K562 (cell line): Measurements from ENCODE around the gene PSMD13.
"Not testable (repeated sequence)": the region's sequence is repeated elsewhere in the genome, so short reads cannot be mapped to it uniquely, and the experiment has no call there.

Experiments used
- ESRRA ChIP-seq: fragments of 450-650 bp; IDR thresholded peaks from 2 replicates; pipeline ENCODE4 v1.6.1; 2014; ENCODE audit warnings: low read depth, mild to moderate bottlenecking, moderate library complexity, borderline replicate concordance
- HNRNPUL1 ChIP-seq: fragments of 200-400 bp; formaldehyde crosslinking; IDR thresholded peaks from 2 replicates; pipeline ENCODE4 v1.6.1; 2017; ENCODE audit warnings: low read length
- MTA2 ChIP-seq: fragments of 450-650 bp; IDR thresholded peaks from 2 replicates; pipeline ENCODE4 v1.6.1; 2016; ENCODE audit warnings: low read depth
- NFIC ChIP-seq: fragments of 450-650 bp; IDR thresholded peaks from 2 replicates; pipeline ENCODE4 v1.6.1; 2017; ENCODE audit warnings: mild to moderate bottlenecking, inconsistent platforms
- POLR2A ChIP-seq: fragments of 450-650 bp; conservative IDR thresholded peaks from 2 replicates; pipeline ENCODE4 v1.6.1; 2016
- PYGO2 ChIP-seq: fragments of 450-650 bp; IDR thresholded peaks from 2 replicates; pipeline ENCODE4 v1.6.1; 2016; ENCODE audit warnings: mild to moderate bottlenecking, missing genetic modification characterization, moderate library complexity, missing compliant biosample characterization
- RAD21 ChIP-seq, 2 experiments: fragments of 250-450 bp in 1 of 2; fragments of 450-650 bp in 1 of 2; sonication (Bioruptor Pico) in 1 of 2; formaldehyde crosslinking in 1 of 2; IDR thresholded peaks in 1 of 2; conservative IDR thresholded peaks in 1 of 2; 2 replicates each; pipeline versions ENCODE4 v1.4.0 to v1.8.0; 2020 to 2022; ENCODE audit warnings: mild to moderate bottlenecking in 2 of 2, moderate library complexity in 1 of 2
- ZBTB1 ChIP-seq: sonication (generic); formaldehyde crosslinking; IDR thresholded peaks from 2 replicates; pipeline ENCODE4 v1.8.1; 2023; ENCODE audit warnings: missing genetic modification reagents, low read depth, mild to moderate bottlenecking, borderline replicate concordance
- ZNF140 ChIP-seq: fragments of 250-450 bp; sonication (Bioruptor Pico); IDR thresholded peaks from 2 replicates; pipeline ENCODE4 v1.8.0; 2021; ENCODE audit warnings: moderate library complexity, mild to moderate bottlenecking, inconsistent platforms
- ZNF274 ChIP-seq: IDR thresholded peaks from 2 replicates; pipeline ENCODE4 v1.6.1; 2011; ENCODE audit warnings: low read depth, mild to moderate bottlenecking, low read length, moderate library complexity, borderline replicate concordance
- TF ChIP-seq, protein P1 (sequence below): sonication (generic); formaldehyde crosslinking; IDR thresholded peaks from 2 replicates; pipeline ENCODE4 v1.8.0; 2023; ENCODE audit warnings: mild to moderate bottlenecking, missing genetic modification reagents

GRCh38 chr11:238346-238745, 1.6 kb downstream of the PSMD13 start:
- not testable (repeated sequence) for TF ChIP-seq ZNF140 (CRISPR knock-in tag); ZBTB1 (CRISPR knock-in tag); POLR2A; ZNF274; ESRRA; MTA2; HNRNPUL1; RAD21 (CRISPR knock-in tag; conservative IDR thresholded peaks at IDR 0.05 in 1 of 2, IDR thresholded peaks at IDR 0.05 in 1 of 2); PYGO2 (tag); NFIC
- TF ChIP-seq, protein P1, sequence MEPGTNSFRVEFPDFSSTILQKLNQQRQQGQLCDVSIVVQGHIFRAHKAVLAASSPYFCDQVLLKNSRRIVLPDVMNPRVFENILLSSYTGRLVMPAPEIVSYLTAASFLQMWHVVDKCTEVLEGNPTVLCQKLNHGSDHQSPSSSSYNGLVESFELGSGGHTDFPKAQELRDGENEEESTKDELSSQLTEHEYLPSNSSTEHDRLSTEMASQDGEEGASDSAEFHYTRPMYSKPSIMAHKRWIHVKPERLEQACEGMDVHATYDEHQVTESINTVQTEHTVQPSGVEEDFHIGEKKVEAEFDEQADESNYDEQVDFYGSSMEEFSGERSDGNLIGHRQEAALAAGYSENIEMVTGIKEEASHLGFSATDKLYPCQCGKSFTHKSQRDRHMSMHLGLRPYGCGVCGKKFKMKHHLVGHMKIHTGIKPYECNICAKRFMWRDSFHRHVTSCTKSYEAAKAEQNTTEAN (CRISPR knock-in tag), result not testable (repeated sequence)
